ENCODE measurements around the gene FGF8.

FGF8 gene, protein sequence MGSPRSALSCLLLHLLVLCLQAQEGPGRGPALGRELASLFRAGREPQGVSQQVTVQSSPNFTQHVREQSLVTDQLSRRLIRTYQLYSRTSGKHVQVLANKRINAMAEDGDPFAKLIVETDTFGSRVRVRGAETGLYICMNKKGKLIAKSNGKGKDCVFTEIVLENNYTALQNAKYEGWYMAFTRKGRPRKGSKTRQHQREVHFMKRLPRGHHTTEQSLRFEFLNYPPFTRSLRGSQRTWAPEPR

DNA sequence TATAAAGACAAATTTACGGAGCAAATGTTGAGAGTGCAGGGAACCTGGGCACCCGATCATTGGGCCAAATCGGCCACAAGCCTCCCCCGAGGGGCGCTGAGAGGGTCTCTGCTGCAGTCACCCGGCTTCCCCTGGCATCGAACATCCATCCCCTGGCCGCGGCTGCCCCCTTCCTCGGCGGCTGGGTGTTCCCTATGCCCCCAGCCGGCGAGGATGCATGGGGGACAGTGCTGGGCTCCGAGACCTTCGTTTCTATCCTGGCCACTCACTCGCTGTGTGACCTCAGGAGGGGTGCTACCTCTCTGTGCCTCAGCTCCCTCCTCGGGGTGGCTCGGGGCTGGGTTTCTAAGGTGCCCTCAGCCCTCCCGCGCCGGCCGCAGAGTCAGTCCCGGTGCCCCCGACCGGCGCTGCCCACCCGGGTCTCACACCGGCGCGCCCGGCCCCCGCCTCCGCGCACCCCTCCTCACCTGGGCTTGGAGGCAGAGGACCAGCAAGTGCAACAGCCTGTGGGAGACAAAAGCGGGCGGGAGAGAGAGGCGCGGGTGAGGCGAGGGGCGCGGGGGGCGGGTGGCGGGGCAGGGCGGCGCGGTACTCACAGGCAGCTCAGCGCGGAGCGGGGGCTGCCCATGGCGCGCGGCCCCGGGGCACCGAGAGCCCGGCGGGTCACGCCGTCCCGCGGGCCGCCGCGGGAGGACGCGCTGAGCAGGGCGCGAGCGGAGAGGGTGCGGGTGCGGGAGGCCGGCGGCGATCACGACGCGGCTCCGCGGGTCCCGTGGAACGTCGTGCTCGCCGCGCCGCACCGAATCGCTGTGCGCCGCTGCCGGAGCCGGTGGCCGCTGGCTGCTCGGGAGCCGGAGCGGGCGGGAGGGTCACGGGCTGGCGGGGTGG lies at the start of gene FGF8:
FGF8 (minus strand) TSS at position 842 of the 888 bp plus-strand sequence; CDS start at position 628, 214 bp downstream.
- ChIA-PET POLR2A (no interaction called here), CTCF (interaction anchor here (0.6 kb wide), 1 partner anchor 213 kb away, joined by 3 read pairs; no protein-coding TSS in a partner anchor)
- peak; percentile 52 for DNase-seq (ENCODE audit: extremely low spot score)
- TF ChIP-seq SUZ12 (IDR thresholded peaks at IDR 0.05) = no peak
- no peak for TF ChIP-seq HDGF (IDR thresholded peaks at IDR 0.05; ENCODE audit: borderline replicate concordance)
- no peak for TF ChIP-seq TARDBP (IDR thresholded peaks at IDR 0.05)
- TF ChIP-seq, protein P1, sequence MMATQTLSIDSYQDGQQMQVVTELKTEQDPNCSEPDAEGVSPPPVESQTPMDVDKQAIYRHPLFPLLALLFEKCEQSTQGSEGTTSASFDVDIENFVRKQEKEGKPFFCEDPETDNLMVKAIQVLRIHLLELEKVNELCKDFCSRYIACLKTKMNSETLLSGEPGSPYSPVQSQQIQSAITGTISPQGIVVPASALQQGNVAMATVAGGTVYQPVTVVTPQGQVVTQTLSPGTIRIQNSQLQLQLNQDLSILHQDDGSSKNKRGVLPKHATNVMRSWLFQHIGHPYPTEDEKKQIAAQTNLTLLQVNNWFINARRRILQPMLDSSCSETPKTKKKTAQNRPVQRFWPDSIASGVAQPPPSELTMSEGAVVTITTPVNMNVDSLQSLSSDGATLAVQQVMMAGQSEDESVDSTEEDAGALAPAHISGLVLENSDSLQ (IDR thresholded peaks at IDR 0.05) = no peak
- no peak for TF ChIP-seq LEF1 (IDR thresholded peaks at IDR 0.05; ENCODE audit: borderline replicate concordance)

DNA sequence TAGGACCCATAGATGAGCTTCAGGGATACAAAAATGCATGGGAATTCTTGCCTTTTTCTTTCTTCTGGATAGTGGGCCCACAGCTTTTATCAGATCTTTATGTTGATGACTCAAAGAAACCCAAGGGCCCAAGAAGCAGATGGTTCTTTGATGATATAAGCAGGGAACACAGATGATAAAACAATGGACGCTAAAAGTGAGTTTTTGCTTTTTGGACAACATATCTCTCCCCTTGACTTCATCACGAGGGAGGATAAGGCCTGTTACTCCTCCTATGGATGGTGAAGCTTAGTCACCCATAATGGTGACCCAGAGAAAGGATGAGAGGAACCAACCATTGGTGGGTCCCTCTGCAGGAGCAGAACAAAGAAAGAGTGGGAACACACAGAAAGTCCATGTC lies 48.8 kb upstream of the FGF8 start:
- CTCF ChIA-PET = interaction anchor here (0.7 kb wide), 1 partner anchor 146 kb away, joined by 3 read pairs; no protein-coding TSS in a partner anchor
- POLR2A ChIA-PET = no interaction called here
- TF ChIP-seq HDGF (IDR thresholded peaks at IDR 0.05; ENCODE audit: borderline replicate concordance) = no peak
- TF ChIP-seq FOXA1 (IDR thresholded peaks at IDR 0.05) = no peak
- no peak for TF ChIP-seq CTBP1 (IDR thresholded peaks at IDR 0.05; ENCODE audit: borderline replicate concordance)
- no peak for DNase-seq (ENCODE audit: extremely low spot score)

DNA sequence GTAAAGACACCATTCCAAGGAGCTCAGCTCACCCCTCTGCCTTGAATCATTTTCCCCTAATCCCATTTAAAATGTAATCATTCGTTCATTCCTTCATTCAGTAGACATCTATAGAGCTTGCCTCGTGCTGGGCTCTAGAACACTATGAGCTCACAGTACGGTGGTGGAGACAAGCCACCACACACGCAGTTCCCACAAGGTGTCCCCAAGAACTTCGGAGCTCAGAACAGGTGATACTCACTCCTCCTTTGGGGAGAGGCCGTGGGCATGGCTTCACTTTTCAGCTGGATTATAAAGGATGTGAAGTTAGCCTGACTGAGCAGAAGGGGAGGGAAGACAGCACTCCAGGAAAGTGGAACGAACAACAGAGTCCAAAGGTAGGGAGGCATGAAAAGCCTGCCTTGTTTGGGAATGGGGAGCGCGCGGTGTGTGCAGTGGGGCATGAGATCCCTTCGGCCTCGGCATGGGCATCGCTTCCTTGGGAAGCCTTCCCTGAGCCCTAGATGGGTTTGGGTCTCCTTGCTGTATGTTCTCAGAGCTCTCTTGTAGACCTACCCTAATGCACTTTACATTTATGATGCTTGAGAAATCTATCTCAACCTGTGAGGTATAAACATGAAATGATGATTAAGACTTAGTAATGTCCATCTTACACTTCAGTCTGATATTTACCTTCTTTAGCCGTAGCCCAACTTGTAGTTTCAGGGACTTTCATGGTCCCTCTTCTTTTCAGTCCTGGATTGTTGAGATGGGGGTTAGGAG lies 43.1 kb upstream of the FGF8 start:
- peak; percentile 58 for DNase-seq (ENCODE audit: extremely low spot score)
- CTCF ChIA-PET = interaction anchor here (0.6 to 2.1 kb wide), 6 partner anchors 17 to 595 kb away, joined by 4 to 12 read pairs (median 6); no protein-coding TSS in a partner anchor
- no peak for TF ChIP-seq FOXA1 (IDR thresholded peaks at IDR 0.05)
- peak; percentile 85 for TF ChIP-seq L3MBTL2 (conservative IDR thresholded peaks at IDR 0.05)
- POLR2A ChIA-PET = interaction anchor here (0.6 to 2.9 kb wide), 19 partner anchors 9 to 744 kb away, joined by 3 to 24 read pairs (median 3); partner anchors contain the start of gene NPM3

DNA sequence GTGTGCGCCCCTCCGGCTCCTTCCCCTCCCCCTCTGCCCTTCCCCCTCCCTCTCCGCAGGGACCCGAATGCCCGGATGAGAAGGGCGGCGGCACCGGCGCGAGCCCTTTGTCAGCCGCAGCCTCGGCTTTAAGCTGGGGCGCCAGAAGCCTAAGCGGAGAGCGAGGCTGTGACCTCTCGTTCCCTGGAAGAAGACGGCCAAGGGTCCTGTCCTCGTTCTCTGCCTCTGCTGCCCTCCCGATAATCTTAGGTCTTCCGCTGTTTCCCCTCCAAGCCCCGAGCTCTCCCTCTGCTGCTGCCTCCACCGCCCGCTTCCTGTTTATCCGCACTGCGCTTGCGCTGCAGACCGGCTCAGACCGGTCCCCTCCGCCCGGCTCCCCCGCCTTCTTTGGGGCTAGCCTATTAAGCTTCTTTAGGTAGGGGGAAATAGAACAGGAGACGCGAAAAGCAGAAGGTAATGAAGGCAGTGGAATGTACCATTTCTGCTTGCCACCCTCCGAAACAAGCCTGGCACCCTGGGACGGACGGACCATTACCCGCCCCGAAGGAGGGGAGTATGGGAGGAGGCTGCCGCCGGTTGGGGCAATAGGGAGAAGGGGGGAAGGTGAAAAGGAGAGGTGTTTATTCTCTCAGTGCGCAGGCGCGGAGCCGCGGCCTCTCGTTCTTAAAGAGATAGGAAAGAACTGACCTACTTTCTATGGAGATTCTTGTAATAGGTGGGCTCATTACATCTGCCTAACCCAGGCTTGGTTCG lies 42.4 kb upstream of the FGF8 start, which contains the start of gene OGA:
OGA (minus strand) TSS at position 326 of the 753 bp plus-strand sequence. CDS start 422 bp downstream, outside the sequence.
- POLR2A ChIA-PET = interaction anchor here (0.6 to 2.9 kb wide), 22 partner anchors 9 to 743 kb away, joined by 3 to 24 read pairs (median 3); partner anchors contain the start of gene NPM3
- TF ChIP-seq SUZ12 (IDR thresholded peaks at IDR 0.05) (no peak), ARNT (IDR thresholded peaks at IDR 0.05) (0 out of 2 replicates have a peak, but pooled peaks have one; percentile 21), FOXM1 (IDR thresholded peaks at IDR 0.05; ENCODE audit: borderline replicate concordance) (peak; percentile 95), NFRKB (IDR thresholded peaks at IDR 0.05) (no peak), FOXK2 (IDR thresholded peaks at IDR 0.05) (peak; percentile 97), LEF1 (IDR thresholded peaks at IDR 0.05; ENCODE audit: borderline replicate concordance) (peak; percentile 76; the same call in 1 of the 2 replicates), ELF4 (IDR thresholded peaks at IDR 0.05) (peak; percentile 56; the same call in 1 of the 2 replicates), BHLHE40 (IDR thresholded peaks at IDR 0.05; ENCODE audit: borderline replicate concordance) (peak; percentile 86)
- DNase-seq (ENCODE audit: extremely low spot score) = peak; percentile 96
- CTCF ChIA-PET = interaction anchor here (0.6 to 2.1 kb wide), 6 partner anchors 18 to 604 kb away, joined by 3 to 12 read pairs (median 6); no protein-coding TSS in a partner anchor

DNA sequence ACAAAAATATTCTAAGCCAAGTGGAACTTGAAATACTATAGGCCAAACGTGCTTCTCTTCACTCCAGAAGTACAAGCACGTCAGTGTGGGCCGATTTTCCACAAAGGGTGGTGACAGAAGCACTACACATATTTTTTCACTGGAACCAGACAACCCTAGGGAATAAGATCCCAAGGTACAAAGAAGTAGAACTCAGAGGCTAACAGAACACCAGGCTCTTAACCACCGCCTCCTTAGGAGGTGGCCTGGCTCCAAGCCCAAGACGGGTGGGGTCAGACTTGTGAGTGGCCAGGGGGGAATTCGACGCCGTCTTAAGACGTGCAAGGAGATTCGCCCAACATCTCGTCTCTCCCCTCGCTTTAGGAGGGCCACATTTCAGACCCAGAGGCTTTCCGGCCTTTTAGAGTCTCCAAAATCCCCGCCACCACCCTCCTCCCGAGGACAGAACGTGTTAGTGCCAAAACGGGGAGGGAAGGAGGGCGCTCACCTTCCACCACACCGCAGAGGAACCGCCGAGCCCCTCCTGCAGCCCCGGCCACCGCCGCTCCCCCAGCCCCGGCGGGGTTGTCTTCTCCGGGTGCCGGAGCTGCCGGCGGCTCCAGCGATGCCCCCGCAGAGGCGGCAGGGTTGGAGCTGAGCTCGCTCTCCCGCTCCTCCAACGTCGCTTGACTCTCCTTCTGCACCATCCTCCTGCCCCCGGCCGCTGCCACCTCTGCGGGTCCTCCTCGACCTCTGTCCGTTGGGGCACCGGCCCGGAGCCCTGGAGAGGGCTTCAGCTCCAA lies 41.6 kb upstream of the FGF8 start:
- ChIA-PET CTCF (interaction anchor here (0.6 to 2.0 kb wide), 5 partner anchors 18 to 604 kb away, joined by 3 to 12 read pairs (median 9); no protein-coding TSS in a partner anchor), POLR2A (interaction anchor here (0.5 to 2.9 kb wide), 16 partner anchors 10 to 294 kb away, joined by 3 to 24 read pairs (median 3); partner anchors contain the start of gene NPM3)
- DNase-seq (ENCODE audit: extremely low spot score) = peak; percentile 48
- TF ChIP-seq ZNF384 (IDR thresholded peaks at IDR 0.05) (no peak), L3MBTL2 (conservative IDR thresholded peaks at IDR 0.05) (peak; percentile 24; the same call in 1 of the 2 replicates)

DNA sequence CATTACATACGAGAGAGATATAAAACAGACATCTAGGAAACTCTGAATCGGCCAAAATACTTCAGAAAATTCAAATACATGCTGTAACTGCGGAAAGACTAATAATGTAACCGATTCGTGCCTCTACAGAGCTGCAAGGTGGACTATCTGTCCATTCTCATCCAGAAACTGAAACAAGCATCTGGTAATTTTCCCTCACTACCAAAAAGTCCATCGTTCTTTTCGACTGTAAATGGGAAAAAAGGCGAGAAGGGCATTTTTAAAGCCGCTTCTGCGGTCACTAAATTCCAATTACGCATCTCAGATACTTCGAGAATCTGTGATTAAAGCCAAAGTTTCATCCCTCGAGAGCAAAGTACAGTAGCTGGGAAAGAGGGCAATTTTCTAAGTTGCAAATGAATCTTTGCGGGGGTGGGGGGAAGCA lies 41.0 kb upstream of the FGF8 start:
- DNase-seq (ENCODE audit: extremely low spot score) = no peak
- TF ChIP-seq SUZ12 (IDR thresholded peaks at IDR 0.05) (no peak), ELF4 (IDR thresholded peaks at IDR 0.05) (no peak), ARNT (IDR thresholded peaks at IDR 0.05) (no peak), ZNF384 (IDR thresholded peaks at IDR 0.05) (no peak), FOXK2 (IDR thresholded peaks at IDR 0.05) (no peak), HDGF (IDR thresholded peaks at IDR 0.05; ENCODE audit: borderline replicate concordance) (no peak), FOXM1 (IDR thresholded peaks at IDR 0.05; ENCODE audit: borderline replicate concordance) (no peak), BHLHE40 (IDR thresholded peaks at IDR 0.05; ENCODE audit: borderline replicate concordance) (no peak), CTBP1 (IDR thresholded peaks at IDR 0.05; ENCODE audit: borderline replicate concordance) (no peak), LEF1 (IDR thresholded peaks at IDR 0.05; ENCODE audit: borderline replicate concordance) (no peak), L3MBTL2 (conservative IDR thresholded peaks at IDR 0.05) (no peak), TARDBP (IDR thresholded peaks at IDR 0.05) (no peak), NFRKB (IDR thresholded peaks at IDR 0.05) (no peak)
- POLR2A ChIA-PET = interaction anchor here (0.5 to 1.8 kb wide), 2 partner anchors 13 to 40 kb away, joined by 3 to 7 read pairs; no protein-coding TSS in a partner anchor
- CTCF ChIA-PET = interaction anchor here (1.7 kb wide), 1 partner anchor 24 kb away, joined by 9 read pairs; no protein-coding TSS in a partner anchor

Data from HEK293T (cell line).